ENCODE measurements around the gene VAPB.
"Not testable (repeated sequence)": the region's sequence is repeated elsewhere in the genome, so short reads cannot be mapped to it uniquely, and the experiment has no call there.

Gene VAPB

GRCh38 chr20:58408603-58409246, 19.7 kb downstream of the VAPB start:
- peak in 1 of 2 experiments; percentile 6 for DNase-seq

GRCh38 chr20:58414216-58414615, 25.2 kb downstream of the VAPB start:
- not testable (repeated sequence) for DNase-seq

DNA sequence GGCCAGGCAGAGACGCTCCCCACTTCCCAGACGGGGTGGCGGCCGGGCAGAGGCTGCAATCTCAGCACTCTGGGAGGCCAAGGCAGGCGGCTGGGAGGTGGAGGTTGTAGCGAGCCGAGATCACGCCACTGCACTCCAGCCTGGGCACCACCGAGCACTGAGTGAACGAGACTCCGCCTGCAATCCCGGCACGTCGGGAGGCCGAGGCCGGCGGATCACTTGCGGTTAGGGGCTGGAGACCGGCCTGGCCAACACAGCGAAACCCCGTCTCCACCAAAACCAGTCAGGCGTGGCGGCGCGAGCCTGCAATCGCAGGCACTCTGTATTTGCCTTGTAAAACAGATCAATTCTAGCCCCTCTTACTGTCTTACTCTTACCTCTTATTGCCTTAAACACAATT, 25.8 kb downstream of the VAPB start:
- not testable (repeated sequence) for DNase-seq

DNA sequence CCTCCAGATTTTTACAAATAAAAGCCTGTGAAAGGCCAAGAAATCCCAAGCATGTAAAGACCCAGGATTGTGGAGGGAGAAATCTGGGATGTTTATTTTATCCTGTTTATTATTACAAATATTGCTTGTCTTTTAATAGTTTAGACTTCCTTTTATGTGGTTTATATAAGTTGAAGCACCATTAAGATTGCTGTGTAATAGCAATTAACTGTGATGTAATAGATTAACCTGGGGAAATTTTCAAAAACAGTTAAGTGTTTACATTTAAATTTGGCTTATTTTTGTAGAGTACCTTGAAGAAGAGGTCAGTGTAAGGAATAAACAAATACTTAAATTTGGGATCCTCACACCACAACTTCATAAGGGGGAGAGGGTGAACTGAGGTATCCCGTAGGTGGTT, 27.0 kb downstream of the VAPB start:
- no peak for DNase-seq

DNA sequence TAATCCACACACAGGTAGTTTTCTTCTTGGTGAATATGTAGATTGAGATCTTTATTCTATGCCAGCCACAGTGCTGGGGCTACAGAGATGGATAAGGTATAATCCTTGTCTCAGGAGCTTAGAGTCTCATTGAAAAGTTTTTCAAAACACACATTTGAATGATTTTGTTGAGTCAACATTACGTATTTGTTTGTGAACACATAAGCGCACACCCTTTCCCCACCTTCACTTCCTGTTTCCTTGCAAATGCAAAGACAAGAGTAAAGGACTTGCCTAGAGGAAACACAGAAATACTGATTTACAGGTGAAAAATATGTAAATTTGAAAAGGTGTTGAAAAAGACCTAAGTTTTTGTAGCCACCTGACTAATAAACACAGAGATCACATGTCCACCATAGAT, 27.8 kb downstream of the VAPB start:
- DNase-seq: no peak

DNA sequence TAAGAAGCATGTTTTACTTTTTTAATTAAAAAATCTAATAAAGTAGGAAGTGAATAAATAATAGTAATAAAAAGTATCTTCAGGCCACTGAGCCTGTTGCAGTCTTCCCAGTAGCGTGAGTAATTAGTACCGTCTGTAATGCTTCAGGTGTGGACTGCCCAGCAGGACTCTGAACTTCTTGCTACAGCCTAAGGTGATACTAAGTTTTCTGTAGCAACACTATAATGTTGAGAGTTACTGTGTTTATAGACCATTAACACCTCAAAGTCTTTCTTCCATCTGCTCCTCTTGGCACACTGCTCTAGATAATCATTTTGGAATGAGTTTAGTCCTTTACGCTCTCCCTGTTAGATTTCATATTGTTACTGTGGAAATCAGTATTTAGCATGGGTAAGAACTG, 28.4 kb downstream of the VAPB start:
- no peak for DNase-seq

GRCh38 chr20:58418949-58419748, 30.1 kb downstream of the VAPB start:
- DNase-seq: no peak

- DNase-seq: no peak
Observed at GRCh38 chr20:58420798-58421496, 31.9 kb downstream of the VAPB start.

DNA sequence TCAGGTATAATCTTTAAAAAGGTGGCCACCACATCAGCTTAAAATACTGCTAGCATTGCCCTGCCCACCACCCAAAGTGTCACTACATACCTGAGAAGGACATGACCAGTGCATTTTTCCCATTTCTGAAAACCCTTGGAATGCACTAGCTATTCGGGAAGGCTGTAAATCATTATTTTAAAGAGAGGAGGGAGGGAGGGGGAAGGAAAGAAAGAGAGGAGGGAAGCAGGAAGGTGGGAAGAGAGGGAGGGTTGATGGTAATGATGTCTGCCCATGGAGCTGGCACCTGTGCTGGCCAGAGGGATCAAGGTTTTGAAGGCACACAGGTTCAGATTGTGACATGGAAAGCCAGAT, 32.4 kb downstream of the VAPB start:
- DNase-seq: no peak

DNA sequence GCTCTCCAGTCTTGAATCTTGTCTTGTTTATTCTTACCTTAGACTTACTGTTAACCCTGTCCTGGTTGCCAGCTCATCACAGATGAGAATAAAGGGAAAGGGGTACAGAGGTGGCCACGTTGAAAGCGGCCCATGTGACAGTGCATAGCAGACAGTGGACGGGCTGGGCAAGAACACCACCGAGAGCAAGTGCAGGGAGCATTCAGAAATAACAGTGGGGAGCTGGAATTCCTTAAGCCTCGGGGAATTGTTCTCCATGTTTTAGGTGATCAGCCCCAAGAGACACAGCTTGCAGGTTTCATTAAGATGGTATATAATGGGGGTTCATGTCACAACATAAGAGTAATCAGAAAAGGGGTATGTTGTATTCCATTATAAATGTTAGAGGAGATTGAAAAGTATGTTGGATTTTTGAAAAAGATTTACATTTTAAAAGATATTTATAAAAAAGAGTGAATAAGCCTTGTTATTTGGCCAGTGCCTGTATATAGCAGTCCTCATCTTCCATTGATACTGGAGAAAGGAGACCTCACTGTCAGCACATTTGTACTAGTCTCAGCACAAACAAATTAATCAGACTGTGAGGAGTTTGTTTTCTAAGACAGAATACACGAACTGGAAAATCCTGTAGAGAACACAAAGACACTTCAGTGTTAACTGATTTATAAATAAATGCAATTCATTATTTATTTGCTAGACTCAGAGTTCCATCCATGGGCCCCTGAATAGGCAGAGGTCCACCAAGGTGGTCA, 35.4 kb downstream of the VAPB start:
- no peak for DNase-seq

DNA sequence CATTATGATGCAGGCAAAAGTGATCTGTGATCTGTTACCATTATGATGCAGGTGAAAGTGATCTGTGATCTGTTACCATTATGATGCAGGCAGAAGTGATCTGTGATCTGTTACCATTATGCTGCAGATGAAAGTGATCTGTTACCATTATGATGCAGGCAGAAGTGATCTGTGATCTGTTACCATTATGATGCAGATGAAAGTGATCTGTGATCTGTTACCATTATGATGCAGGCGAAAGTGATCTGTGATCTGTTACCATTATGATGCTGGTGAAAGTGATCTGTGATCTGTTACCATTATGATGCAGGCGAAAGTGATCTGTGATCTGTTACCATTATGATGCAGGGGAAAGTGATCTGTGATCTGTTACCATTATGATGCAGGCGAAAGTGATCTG, 38.5 kb downstream of the VAPB start:
- not testable (repeated sequence) for DNase-seq

DNA sequence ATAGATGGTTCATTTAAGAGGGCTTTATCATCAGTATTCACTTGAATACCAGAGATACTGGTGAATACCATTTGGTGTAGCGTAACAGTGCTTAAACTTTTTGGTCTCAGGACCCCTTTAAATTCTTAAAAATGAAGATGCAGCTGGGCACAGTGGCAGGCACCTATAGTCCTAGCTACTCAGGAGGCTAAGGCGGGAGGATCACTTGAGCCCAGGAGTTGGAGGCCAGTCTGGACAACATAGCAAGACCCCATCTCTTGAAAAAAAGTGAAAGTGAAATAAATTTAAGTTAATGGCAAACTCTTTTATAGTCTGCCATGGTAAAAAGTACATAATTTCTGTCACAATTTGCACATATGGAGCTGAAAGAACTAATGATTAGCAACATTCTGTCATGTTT, 39.3 kb downstream of the VAPB start:
- DNase-seq: no peak

GRCh38 chr20:58429303-58429702, 40.3 kb downstream of the VAPB start:
- DNase-seq: no peak

DNA sequence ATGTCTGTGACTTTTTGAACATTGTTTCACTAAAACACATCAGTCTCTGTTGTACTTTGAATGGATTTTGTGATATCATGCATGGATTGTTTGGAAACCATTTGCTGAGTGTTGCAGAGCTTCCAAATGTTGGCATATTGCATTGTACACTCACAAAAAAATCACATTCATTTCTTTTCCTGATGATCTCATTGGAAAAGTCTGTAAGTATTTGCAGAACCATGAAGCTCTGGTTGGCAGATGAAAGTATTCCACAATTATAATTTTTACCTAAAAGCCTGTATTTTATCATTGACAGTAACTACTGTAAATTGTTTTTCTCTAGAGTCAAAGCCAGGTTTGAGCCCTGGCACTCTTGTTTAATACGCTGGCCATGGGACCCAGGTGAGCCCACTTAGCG, 42.1 kb downstream of the VAPB start:
- DNase-seq: no peak

DNA sequence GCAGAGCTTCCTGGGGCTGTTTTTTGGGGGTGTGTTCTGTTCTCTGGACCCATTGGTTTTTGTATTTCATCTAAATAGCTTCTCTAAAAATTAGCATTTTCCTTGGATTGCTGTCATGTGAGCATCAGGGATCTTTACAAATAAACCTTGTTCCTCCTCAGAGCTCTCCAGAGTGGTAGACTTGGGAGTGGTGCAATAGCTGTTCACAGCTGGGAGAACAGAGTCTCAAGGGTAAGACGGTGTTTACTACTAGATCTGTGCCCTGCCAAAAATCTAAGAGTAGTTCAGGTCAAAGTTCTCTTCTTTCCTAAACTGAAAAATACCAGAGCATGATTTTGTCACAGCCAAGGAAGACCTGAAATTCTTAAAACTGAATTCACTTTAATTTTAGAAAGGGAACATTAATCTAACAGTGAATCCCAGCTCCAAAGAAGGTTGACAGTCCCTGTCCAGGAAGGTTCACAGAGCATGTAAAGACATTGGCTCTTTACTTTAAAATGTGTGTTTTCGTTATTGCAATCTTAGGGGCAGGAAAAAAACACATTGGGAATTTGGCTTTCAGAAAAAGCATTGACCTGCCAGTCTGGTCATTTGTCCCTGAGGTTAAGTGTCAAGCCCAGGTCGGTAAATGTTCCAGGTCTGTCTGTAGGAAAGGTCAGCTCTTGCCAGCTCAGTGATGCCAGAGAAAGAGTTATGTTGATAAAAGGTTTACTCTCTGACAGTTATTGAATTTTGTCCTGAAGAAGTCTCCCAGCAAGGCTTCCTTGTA, 43.3 kb downstream of the VAPB start:
- DNase-seq: no peak

DNA sequence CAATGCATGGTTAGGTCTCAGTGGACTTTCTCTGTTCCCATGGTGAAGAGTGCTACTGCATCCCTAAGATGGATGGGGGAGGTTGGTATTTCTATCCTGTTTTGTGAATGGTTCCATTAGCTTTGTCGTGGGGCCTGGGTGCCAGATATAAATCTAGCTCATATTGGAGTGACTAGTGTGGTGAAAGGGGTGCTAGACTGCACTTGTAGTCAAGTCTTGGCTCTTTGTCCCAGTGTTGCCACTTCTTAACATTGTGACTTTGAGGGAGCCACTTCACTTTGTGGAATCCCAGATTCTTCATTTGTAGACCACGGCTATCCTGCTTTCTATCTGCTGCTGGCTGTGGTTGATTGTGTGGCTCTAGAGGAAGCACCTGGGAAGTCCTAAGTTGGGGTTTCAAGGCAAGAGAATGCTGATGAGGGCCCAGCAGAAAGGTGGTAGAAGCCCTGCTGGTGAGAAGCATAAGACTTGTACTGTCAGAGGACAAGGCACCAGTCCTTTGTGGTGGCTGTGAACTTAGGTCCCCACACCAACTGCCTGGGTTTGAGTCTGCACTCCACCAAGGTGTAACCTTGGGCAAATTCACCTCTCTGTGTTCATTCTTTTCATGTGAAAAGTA, 44.1 kb downstream of the VAPB start:
- no peak for DNase-seq

DNA sequence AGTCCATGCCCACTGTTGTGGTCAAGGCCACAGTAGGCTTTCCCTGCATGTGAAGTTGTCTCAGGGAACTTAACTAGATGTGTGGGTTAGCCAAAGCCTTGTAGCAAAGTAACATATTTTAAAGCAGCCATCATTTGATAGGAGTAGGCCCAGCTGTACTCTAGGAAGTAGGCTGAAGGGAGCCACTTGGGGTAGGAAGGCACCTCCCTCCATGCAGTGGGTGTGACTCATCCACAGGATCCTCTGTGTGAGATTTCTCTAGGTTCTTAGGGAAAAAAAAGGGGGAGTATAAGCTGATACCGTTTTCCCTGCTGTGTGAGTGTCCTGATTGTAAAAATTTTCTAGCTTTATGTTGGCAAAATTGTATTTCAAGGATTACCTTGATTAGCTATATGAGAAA, 44.7 kb downstream of the VAPB start:
- DNase-seq: no peak

DNA sequence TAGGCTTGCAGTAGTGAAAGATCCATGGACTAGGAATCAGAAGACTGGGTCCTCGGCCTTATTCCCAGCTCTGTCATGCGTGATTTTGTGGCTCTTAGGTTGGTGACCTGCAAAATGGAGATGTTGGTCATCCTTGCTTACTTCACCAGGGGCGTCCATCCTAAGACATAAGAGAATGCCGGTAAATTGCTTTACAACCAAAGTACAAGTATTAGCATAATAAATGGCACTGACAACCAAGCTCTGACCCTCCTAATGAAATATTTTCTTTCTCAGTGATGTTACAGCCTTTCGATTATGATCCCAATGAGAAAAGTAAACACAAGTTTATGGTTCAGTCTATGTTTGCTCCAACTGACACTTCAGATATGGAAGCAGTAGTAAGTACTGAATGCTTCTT, 45.3 kb downstream of the VAPB start:
- no peak for DNase-seq

GRCh38 chr20:58435237-58435636, 46.2 kb downstream of the VAPB start:
- DNase-seq: no peak

DNA sequence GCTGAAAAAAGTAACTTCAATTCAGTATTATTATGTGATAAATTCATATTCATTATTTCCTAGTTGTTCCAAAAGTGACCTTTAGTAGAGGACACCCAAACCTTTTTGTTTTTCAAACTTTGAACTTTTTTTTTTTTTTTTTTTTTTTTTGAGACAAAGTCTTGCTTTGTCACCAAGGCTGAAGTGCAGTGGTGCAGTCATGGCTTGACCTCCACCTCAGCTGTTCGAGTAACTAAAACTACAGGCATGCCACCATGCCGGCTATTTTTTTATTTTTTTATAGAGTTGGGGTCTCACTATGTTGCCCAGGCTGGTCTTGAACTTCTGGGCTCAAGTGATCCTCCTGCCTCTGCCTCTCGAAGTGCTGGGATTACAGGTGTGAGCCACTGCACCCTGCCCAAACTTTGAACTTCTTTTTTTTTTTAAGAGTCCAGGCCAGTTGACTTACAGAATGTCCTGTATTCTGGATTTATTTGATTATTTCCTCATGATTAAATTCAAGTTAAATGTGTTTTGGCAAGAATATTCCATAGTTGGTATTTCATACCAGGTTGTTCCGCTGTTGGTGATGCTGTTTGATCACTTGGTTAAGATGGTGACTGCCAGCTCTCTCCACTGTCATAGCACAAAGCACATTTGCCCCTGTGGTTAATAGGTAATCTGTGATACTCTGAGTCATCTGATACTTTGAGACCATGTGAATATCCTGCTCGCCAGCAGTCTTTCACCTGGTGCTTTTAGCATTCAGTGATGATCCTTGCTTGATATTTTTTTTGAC, 48.0 kb downstream of the VAPB start:
- DNase-seq: no peak

All from NCI-H2081 (cell line).